Large intestine (tissue), 3 donors: ENCODE data around the gene SEPTIN2. TPM values are rescaled to one million over a fixed set of nuclear protein-coding genes. Genes with fewer than 3 reads are reported as not detected.
"Not testable (repeated sequence)": the region's sequence is repeated elsewhere in the genome, so short reads cannot be mapped to it uniquely, and the experiment has no call there.

ENCODE experiments used
- DNase-seq, 2 donors: peaks; one replicate each; pipeline versions ENCODE4 v3.0.0 to v3.0.0-alpha.2; 2013
- H3K27ac ChIP-seq: one replicate; pipeline ENCODE4 v1.5.1; 2013; ENCODE audit warnings: low read length
- H3K27me3 ChIP-seq: 2 replicates; pipeline ENCODE4 v1.6.1; 2013; ENCODE audit warnings: low read length; ENCODE audit not compliant: control insufficient read depth, insufficient read depth
- H3K36me3 ChIP-seq: 2 replicates; pipeline ENCODE4 v1.6.1; 2013; ENCODE audit warnings: low read length; ENCODE audit not compliant: control insufficient read depth, insufficient read depth
- H3K4me1 ChIP-seq: one replicate; pipeline ENCODE4 v1.6.1; 2013; ENCODE audit warnings: low read length; ENCODE audit not compliant: control insufficient read depth, insufficient read depth
- H3K4me3 ChIP-seq: one replicate; pipeline ENCODE4 v1.5.1; 2013; ENCODE audit warnings: low read length
- H3K9me3 ChIP-seq: one replicate; pipeline ENCODE4 v1.6.1; 2013; ENCODE audit warnings: mild to moderate bottlenecking, low read depth, low read length, moderate library complexity; ENCODE audit not compliant: control insufficient read depth
- WGBS: methylation state at CpG from one replicate; pipeline ENCODE4 v1.1.5; 2013; ENCODE audit warnings: low lambda C conversion rate; ENCODE audit not compliant: insufficient coverage; 5-methylcytosine and 5-hydroxymethylcytosine counted together
- polyA plus RNA-seq: library from polyadenylated mRNA; unstranded; fragments of 120-200 nt; gene quantifications from one replicate; pipeline ENCODE4 v1.2.1, GENCODE V29; 2013

SEPTIN2 gene
- polyA plus RNA-seq, 1 donor: 354 TPM

DNA sequence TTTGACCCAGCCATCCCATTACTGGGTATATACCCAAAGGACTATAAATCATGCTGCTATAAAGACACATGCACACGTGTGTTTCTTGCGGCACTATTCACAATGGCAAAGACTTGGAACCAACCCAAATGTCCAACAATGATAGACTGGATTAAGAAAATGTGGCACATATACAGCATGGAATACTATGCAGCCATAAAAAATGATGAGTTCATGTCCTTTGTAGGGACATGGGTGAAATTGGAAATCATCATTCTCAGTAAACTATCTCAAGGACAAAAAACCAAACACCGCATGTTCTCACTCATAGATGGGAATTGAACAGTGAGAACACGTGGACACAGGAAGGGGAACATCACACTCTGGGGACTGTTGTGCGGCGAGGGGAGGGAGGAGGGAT is 81.1 kb downstream of the SEPTIN2 start:
- H3K4me3 ChIP-seq, DNase-seq, H3K27me3 ChIP-seq, H3K27ac ChIP-seq, H3K9me3 ChIP-seq, H3K36me3 ChIP-seq: not testable (repeated sequence)
- H3K4me1 ChIP-seq: peaks cover 17% of the 10 kb centered on the region
- WGBS: no CpG with 5 or more reads among the region's 6 CpGs

- DNase-seq: peak; percentile 24 to 69
- peaks cover 10% of the 10 kb centered on the region for H3K36me3 ChIP-seq
- H3K4me1 ChIP-seq: peaks cover 14% of the 10 kb centered on the region
- no CpG with 5 or more reads among the region's 10 CpGs for WGBS
- peak overlapping the region; percentile 32 for H3K27ac ChIP-seq
- no peak overlapping the region for H3K4me3 ChIP-seq
- no peaks in the 10 kb centered on the region for H3K9me3 ChIP-seq
- H3K27me3 ChIP-seq: no peaks in the 10 kb centered on the region
Observed at GRCh38 chr2:241399941-241400922, 84.5 kb downstream of the SEPTIN2 start.

Other genes with a start within 250 kb of the SEPTIN2 start
- gene MTERF4, start 213.6 kb upstream of the SEPTIN2 start, polyA plus RNA-seq: 53.3 TPM
- 16.7 TPM for gene PASK, start 166.5 kb upstream of the SEPTIN2 start, polyA plus RNA-seq
- 58.4 TPM for gene PPP1R7, start 165.5 kb upstream of the SEPTIN2 start, polyA plus RNA-seq
- gene ANO7, start 127.2 kb upstream of the SEPTIN2 start, polyA plus RNA-seq: 31.7 TPM
- 390 TPM for gene HDLBP, start 253 bp upstream of the SEPTIN2 start, polyA plus RNA-seq
- gene FARP2, start 40.4 kb downstream of the SEPTIN2 start, polyA plus RNA-seq: 52.6 TPM
- gene STK25, start 192.7 kb downstream of the SEPTIN2 start, polyA plus RNA-seq: 135 TPM
- 8.8 TPM for gene BOK, start 242.8 kb downstream of the SEPTIN2 start, polyA plus RNA-seq